ENCODE measurements around the gene CTXN1.

- TF ChIP-seq CTCF (IDR thresholded peaks at IDR 0.05) (no peak), EZH2 (IDR thresholded peaks at IDR 0.05; ENCODE audit: borderline replicate concordance, insufficient read depth, low read depth, low read length, poor library complexity, severe bottlenecking) (no peak)
These were observed 18.4 kb downstream of the CTXN1 start for GRCh38 chr19:7907544-7907943.
